ENCODE data around the gene TAF15. TPM values are rescaled to one million over a fixed set of nuclear protein-coding genes. Genes with fewer than 3 reads are reported as not detected.

Gene TAF15
- polyA plus RNA-seq, 1 donor (not counting 4 experiments of a cell fraction or from before 2014, with no cell fraction given) = 101 TPM

DNA sequence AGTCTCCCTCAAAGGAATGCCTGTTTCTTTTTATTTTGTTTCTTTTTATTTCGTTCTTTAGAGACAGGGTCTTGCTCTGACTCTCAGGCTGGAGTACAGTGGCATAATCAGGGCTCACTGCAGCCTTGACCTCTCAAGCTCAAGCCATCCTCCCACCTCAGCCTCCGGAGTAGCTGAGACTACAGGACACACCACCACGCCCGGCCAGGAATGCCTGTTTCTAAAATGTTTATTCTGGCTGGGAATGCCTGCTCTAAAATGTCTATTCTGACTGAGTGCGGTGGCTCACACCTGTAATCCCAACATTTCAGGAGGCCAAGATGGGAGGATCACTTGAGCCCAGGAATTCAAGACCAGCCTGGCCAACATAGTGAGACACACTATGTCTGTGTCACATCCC is 11.4 kb upstream of the TAF15 start:
- no peaks in the 10 kb centered on the region for H3K9me1 ChIP-seq (ENCODE audit: control insufficient read depth, extremely low read depth, insufficient read depth, low read length)
- no peaks in the 10 kb centered on the region for H3K27me3 ChIP-seq (ENCODE audit: control insufficient read depth, extremely low read depth, insufficient read depth, low read length)
- no peaks in the 10 kb centered on the region for H4K20me1 ChIP-seq (ENCODE audit: control insufficient read depth, extremely low read depth, insufficient read depth, low read length)
- no peak overlapping the region for H3K27ac ChIP-seq (ENCODE audit: control insufficient read depth, insufficient read depth, low read length)
- FAIRE-seq (no peak), DNase-seq (ENCODE audit: low read depth, low spot score) (no peak)
- dilution Hi-C loops (cut with MboI; ENCODE audit: extremely low pct_ligation_motif_present, low sequenced_read_pairs) = no loop called here
- no peaks in the 10 kb centered on the region for H3K36me3 ChIP-seq (ENCODE audit: control insufficient read depth in 2 of 2, extremely low read depth in 1 of 2, insufficient read depth in 2 of 2, low read length in 2 of 2)
- H3K4me2 ChIP-seq (ENCODE audit: control insufficient read depth, extremely low read depth, insufficient read depth, low read depth, low read length) = no peak overlapping the region
- H3K4me1 ChIP-seq (ENCODE audit: control insufficient read depth, extremely low read depth, insufficient read depth, low read length) = peaks cover 18% of the 10 kb centered on the region
- no peak overlapping the region for H3K9ac ChIP-seq (ENCODE audit: control insufficient read depth, extremely low read depth, insufficient read depth, low read length)
- H3K4me3 ChIP-seq (ENCODE audit: control insufficient read depth in 2 of 3, extremely low read depth in 1 of 3, insufficient read depth in 2 of 3, low read depth in 1 of 3, low read length in 3 of 3) = no peak overlapping the region
- H3K9me3 ChIP-seq (ENCODE audit: control insufficient read depth, low read depth, low read length) = no peaks in the 10 kb centered on the region
- H2AFZ ChIP-seq (ENCODE audit: control insufficient read depth, low read length) = no peak overlapping the region
- TF ChIP-seq CTCF (optimal IDR thresholded peaks at IDR 0.05 in 1 of 3, IDR thresholded peaks at IDR 0.05 in 1 of 3, conservative IDR thresholded peaks at IDR 0.05 in 1 of 3; ENCODE audit: extremely low read depth in 1 of 3, insufficient read depth in 2 of 3, low read length in 3 of 3) (no peak), EZH2 (IDR thresholded peaks at IDR 0.05; ENCODE audit: low read length) (no peak)
- no peaks in the 10 kb centered on the region for H3K79me2 ChIP-seq (ENCODE audit: control insufficient read depth, insufficient read depth, low read length)

DNA sequence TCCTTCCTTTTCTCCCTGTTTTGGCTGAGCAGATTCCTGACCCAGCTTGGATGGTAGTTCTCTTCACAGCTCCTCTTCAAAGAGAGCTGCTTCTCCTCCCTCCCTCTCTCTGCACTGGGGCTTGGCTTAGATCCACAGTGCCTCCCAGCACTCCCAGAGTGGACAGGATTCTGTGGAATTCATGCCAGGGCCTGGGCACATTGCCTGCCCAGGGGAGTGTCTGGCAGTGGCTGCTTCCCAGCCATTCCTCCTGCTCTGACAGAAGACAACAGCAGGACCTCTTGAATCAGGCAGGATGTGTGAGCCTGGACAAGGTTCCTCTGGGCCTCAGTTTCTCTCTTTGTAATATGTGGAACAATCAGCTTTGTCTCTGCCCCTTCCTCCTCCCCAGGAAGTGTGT is 9.3 kb upstream of the TAF15 start:
- H3K36me3 ChIP-seq (ENCODE audit: control insufficient read depth in 2 of 2, extremely low read depth in 1 of 2, insufficient read depth in 2 of 2, low read length in 2 of 2) = no peaks in the 10 kb centered on the region
- no peak overlapping the region for H2AFZ ChIP-seq (ENCODE audit: control insufficient read depth, low read length)
- no peak for TF ChIP-seq EZH2 (IDR thresholded peaks at IDR 0.05; ENCODE audit: low read length)
- no peak for TF ChIP-seq CTCF (optimal IDR thresholded peaks at IDR 0.05 in 1 of 3, IDR thresholded peaks at IDR 0.05 in 1 of 3, conservative IDR thresholded peaks at IDR 0.05 in 1 of 3; ENCODE audit: extremely low read depth in 1 of 3, insufficient read depth in 2 of 3, low read length in 3 of 3)
- H3K9me1 ChIP-seq (ENCODE audit: control insufficient read depth, extremely low read depth, insufficient read depth, low read length) = no peaks in the 10 kb centered on the region
- H3K9me3 ChIP-seq (ENCODE audit: control insufficient read depth, low read depth, low read length) = no peaks in the 10 kb centered on the region
- DNase-seq (ENCODE audit: low read depth, low spot score) (no peak), FAIRE-seq (no peak)
- dilution Hi-C loops (cut with MboI; ENCODE audit: extremely low pct_ligation_motif_present, low sequenced_read_pairs) = no loop called here
- no peak overlapping the region for H3K27ac ChIP-seq (ENCODE audit: control insufficient read depth, insufficient read depth, low read length)
- no peak overlapping the region for H3K4me2 ChIP-seq (ENCODE audit: control insufficient read depth, extremely low read depth, insufficient read depth, low read depth, low read length)
- no peaks in the 10 kb centered on the region for H3K79me2 ChIP-seq (ENCODE audit: control insufficient read depth, insufficient read depth, low read length)
- no peaks in the 10 kb centered on the region for H3K27me3 ChIP-seq (ENCODE audit: control insufficient read depth, extremely low read depth, insufficient read depth, low read length)
- no peak overlapping the region for H3K4me3 ChIP-seq (ENCODE audit: control insufficient read depth in 2 of 3, extremely low read depth in 1 of 3, insufficient read depth in 2 of 3, low read depth in 1 of 3, low read length in 3 of 3)
- H4K20me1 ChIP-seq (ENCODE audit: control insufficient read depth, extremely low read depth, insufficient read depth, low read length) = no peaks in the 10 kb centered on the region
- H3K4me1 ChIP-seq (ENCODE audit: control insufficient read depth, extremely low read depth, insufficient read depth, low read length) = peaks cover 9% of the 10 kb centered on the region
- H3K9ac ChIP-seq (ENCODE audit: control insufficient read depth, extremely low read depth, insufficient read depth, low read length) = no peak overlapping the region

All from keratinocyte (primary cell).